ENCODE measurements around the gene MEA1.
"Not testable (repeated sequence)": the region's sequence is repeated elsewhere in the genome, so short reads cannot be mapped to it uniquely, and the experiment has no call there.

Gene MEA1

GRCh38 chr6:43009124-43009523 is 4.6 kb downstream of the MEA1 start:
- DNase-seq (ENCODE audit: low read depth): no peak

- DNase-seq (ENCODE audit: low read depth): no peak
Measured at GRCh38 chr6:43007126-43007525, 6.6 kb downstream of the MEA1 start.

- DNase-seq (ENCODE audit: low read depth): no peak
Measured at GRCh38 chr6:43006251-43006650, 7.5 kb downstream of the MEA1 start.

- no peak for DNase-seq (ENCODE audit: low read depth)
Measured at GRCh38 chr6:43005844-43006243, 7.9 kb downstream of the MEA1 start.

- DNase-seq (ENCODE audit: low read depth): no peak
Measured at GRCh38 chr6:43001843-43002242, 11.9 kb downstream of the MEA1 start.

- DNase-seq (ENCODE audit: low read depth): not testable (repeated sequence)
Measured at GRCh38 chr6:42998205-42998604, 15.5 kb downstream of the MEA1 start.

GRCh38 chr6:42996513-42996912 is 17.2 kb downstream of the MEA1 start:
- DNase-seq (ENCODE audit: low read depth): no peak

- no peak for DNase-seq (ENCODE audit: low read depth)
Measured at GRCh38 chr6:42993445-42993844, 20.3 kb downstream of the MEA1 start.

- DNase-seq (ENCODE audit: low read depth): no peak
Measured at GRCh38 chr6:42989923-42990322, 23.8 kb downstream of the MEA1 start.

- no peak for DNase-seq (ENCODE audit: low read depth)
Measured at GRCh38 chr6:42988486-42989020, 25.2 kb downstream of the MEA1 start.

GRCh38 chr6:42987533-42988451 is 26.0 kb downstream of the MEA1 start:
- no peak for DNase-seq (ENCODE audit: low read depth)

- DNase-seq (ENCODE audit: low read depth): no peak
Measured at GRCh38 chr6:42984924-42985475, 28.7 kb downstream of the MEA1 start.

- peak; percentile 98 for DNase-seq (ENCODE audit: low read depth)
Measured at GRCh38 chr6:42984001-42984923, 29.5 kb downstream of the MEA1 start, which contains the start of gene PPP2R5D. Gene PPP2R5D, plus strand, starts transcription at chr6:42984570. Its CDS starts 108 bp downstream, at chr6:42984678.

- DNase-seq (ENCODE audit: low read depth): no peak
Measured at GRCh38 chr6:42981836-42982235, 31.9 kb downstream of the MEA1 start.

GRCh38 chr6:42979523-42980177 is 34.1 kb downstream of the MEA1 start:
- no peak for DNase-seq (ENCODE audit: low read depth)

GRCh38 chr6:42978839-42979522 is 34.8 kb downstream of the MEA1 start, which contains the start of gene PEX6:
Gene PEX6, minus strand, starts transcription at chr6:42979181. Its CDS starts 31 bp downstream, at chr6:42979150.
- peak; percentile 84 for DNase-seq (ENCODE audit: low read depth)

- DNase-seq (ENCODE audit: low read depth): no peak
Measured at GRCh38 chr6:42978487-42978838, 35.3 kb downstream of the MEA1 start.

- DNase-seq (ENCODE audit: low read depth): no peak
Measured at GRCh38 chr6:42974919-42975505, 38.7 kb downstream of the MEA1 start.

- no peak for DNase-seq (ENCODE audit: low read depth)
Measured at GRCh38 chr6:42973926-42974325, 39.8 kb downstream of the MEA1 start.

- DNase-seq (ENCODE audit: low read depth): no peak
Measured at GRCh38 chr6:42971746-42972327, 41.9 kb downstream of the MEA1 start.
